IPS-15b (cell line): ENCODE results near the gene BARHL2.

ENCODE experiments used
- H3K27me3 ChIP-seq: one replicate; pipeline ENCODE4 v1.6.1; 2013; ENCODE audit warnings: low read length; ENCODE audit not compliant: control insufficient read depth, insufficient read depth
- H3K36me3 ChIP-seq: one replicate; pipeline ENCODE4 v1.6.1; 2013; ENCODE audit warnings: low read length; ENCODE audit not compliant: control insufficient read depth, insufficient read depth
- H3K4me1 ChIP-seq: one replicate; pipeline ENCODE4 v1.6.1; 2013; ENCODE audit warnings: mild to moderate bottlenecking, low read length; ENCODE audit not compliant: control insufficient read depth, insufficient read depth
- H3K4me3 ChIP-seq: one replicate; pipeline ENCODE4 v1.5.1; 2013; ENCODE audit warnings: low read depth, low read length
- H3K9ac ChIP-seq: one replicate; pipeline ENCODE4 v1.6.1; 2013; ENCODE audit warnings: low read depth, mild to moderate bottlenecking, low read length
- H3K9me3 ChIP-seq: one replicate; pipeline ENCODE4 v1.6.1; 2013; ENCODE audit warnings: mild to moderate bottlenecking, low read length; ENCODE audit not compliant: control insufficient read depth, insufficient read depth

BARHL2 gene

DNA sequence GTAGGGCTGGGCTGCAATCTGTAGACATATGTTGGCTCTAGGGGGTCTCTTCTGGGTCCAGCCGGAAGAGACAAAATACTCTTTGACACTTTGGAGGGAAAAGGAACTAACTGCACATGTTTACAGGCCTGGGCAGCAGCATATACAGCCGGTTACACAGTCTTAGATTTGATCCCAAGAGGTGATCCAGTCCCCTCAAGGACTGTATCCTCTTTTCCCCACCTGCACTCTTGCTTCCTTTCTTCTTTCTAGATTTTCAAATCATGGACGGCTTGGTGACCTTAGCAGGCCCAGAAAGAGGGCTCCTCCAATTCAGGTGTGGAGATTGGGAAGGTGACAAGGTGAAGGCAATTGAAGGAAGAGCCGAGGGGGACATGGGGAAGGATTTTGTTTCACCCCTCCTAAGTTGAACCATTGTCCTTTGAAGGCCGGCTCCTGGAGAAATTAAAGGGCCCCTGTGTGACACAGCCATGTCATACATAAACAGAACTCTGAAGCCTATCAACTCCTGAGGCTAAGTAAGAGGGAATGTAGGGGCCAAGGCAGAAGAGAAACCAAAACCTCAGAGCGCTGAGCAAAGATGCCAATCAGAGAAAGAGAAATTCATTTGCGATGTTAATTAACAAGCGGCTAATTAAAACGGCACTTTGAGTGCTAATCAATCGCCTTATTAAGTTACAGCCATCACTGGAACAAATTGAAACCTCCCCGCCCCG is 5.9 kb upstream of the BARHL2 start:
- peak overlapping the region; percentile 56 for H3K4me3 ChIP-seq
- H3K9ac ChIP-seq, result no peak overlapping the region
- H3K9me3 ChIP-seq, result no peaks in the 10 kb centered on the region
- peaks cover 35% of the 10 kb centered on the region for H3K4me1 ChIP-seq
- peaks cover 100% of the 10 kb centered on the region for H3K27me3 ChIP-seq
- no peaks in the 10 kb centered on the region for H3K36me3 ChIP-seq

DNA sequence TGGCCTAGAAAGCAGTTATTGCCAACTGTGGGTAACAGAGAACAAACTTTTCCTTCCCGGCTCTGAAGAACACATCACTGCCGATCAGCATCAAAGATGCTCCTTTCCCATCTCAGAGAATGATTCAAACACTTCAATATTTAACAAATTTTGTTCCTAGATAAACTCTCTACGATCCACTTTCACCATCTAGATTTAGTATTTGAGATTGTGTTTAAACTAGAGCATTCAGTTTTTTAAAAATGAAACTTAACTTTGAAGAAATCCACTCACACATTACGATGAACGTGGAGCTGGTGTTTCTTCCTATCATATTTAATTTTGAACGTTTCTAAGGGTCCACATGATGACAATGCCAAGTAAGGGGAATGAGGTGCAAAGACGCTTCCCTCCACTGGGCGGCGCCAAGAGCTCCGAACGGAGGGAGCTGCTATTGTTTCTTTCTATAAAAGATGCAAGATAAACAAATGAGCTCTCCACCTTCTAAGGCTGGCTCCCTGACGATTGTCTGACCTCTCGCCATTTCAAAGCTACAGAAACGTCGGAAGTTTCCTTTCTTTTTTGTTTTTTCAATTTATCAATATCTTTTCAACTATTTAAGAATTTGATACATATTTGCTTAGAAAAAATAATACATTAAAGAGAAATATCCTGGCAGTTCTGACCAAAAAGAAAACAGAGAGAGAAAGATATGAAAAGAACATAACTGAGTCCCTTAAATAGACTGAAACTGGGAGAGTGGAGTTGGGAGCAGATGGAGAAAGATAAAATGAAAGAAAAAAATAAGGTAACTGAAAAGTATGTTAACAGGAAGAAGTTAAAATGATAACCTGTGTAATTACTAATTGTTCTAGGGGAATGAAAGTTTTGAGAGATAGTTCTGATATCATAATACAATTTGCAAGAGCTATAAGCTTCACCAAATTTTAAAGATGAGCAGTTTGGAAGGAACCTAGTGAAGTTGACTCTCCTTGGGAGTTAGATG is 4.4 kb upstream of the BARHL2 start:
- Histone ChIP-seq H3K36me3 (no peaks in the 10 kb centered on the region), H3K9me3 (no peaks in the 10 kb centered on the region), H3K9ac (no peak overlapping the region), H3K4me1 (peaks cover 24% of the 10 kb centered on the region), H3K4me3 (no peak overlapping the region), H3K27me3 (peaks cover 97% of the 10 kb centered on the region)

DNA sequence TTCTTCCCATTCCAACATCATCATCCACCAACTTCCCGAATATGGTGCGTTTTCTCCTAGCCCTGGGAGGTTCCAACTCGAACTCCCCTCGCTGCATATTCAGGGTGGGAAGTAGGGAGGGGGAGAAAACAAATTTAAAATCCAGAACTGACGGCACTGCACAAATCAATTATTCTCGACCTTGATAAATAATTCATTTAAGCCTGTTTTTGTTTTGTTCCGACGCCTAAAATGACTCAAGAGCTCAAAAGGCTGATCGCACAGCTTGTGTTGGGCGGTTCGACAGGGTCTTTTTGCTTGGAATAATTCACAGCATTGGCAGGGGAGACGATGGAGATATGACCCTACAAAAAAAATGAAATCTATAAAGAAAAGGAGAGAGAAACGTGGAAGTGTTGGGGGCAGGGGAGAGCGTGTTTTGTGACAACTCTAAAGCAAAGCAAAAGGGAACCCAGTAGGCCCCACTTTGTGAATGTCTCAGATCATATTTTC is 3.1 kb upstream of the BARHL2 start:
- Histone ChIP-seq H3K9ac (no peak overlapping the region), H3K4me1 (peaks cover 17% of the 10 kb centered on the region), H3K9me3 (no peaks in the 10 kb centered on the region), H3K4me3 (peak overlapping the region; percentile 61), H3K36me3 (no peaks in the 10 kb centered on the region), H3K27me3 (peaks cover 97% of the 10 kb centered on the region)

DNA sequence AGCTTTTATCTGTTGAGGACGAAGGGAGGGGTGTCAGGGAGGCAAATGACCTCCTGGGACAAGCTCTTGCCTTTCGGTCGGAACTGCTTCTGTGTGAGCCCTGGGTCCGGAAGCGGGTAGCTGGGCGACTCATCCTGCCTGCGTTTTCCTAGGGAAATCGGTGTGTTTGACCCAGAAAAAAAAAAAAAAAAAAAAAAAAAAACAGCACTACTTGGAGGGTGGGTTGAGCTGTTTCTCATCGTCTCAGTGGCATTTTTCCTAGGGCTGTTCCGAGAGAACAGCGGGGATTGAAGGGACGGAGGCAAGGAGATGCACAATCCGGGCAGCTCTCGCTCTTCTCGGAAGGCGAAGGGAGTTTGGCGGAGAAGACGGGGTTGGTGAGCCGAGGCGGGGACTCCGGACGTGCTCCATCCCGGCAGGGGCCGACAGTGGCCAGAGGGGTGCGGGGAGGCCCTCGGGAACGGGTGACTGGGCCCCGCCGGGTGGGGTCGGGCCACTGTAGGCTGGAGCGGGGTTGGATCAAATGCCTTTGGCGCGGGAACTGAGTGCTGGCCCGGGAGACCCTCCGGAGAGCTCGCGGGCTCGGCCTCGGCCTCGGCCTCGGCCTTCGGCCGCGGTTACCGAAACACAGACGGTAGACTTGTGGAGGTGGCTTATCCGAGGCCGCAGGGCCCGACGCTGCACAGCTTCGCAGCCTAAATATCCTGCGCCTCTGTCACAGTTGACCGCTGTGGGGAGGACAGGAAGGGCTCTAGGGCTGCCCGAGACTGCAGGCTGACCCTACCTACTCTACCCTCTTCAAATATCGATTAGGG is 2.4 kb upstream of the BARHL2 start:
- Histone ChIP-seq H3K4me1 (peaks cover 17% of the 10 kb centered on the region), H3K4me3 (peak overlapping the region; percentile 61), H3K9ac (no peak overlapping the region), H3K36me3 (no peaks in the 10 kb centered on the region), H3K9me3 (no peaks in the 10 kb centered on the region), H3K27me3 (peaks cover 97% of the 10 kb centered on the region)

DNA sequence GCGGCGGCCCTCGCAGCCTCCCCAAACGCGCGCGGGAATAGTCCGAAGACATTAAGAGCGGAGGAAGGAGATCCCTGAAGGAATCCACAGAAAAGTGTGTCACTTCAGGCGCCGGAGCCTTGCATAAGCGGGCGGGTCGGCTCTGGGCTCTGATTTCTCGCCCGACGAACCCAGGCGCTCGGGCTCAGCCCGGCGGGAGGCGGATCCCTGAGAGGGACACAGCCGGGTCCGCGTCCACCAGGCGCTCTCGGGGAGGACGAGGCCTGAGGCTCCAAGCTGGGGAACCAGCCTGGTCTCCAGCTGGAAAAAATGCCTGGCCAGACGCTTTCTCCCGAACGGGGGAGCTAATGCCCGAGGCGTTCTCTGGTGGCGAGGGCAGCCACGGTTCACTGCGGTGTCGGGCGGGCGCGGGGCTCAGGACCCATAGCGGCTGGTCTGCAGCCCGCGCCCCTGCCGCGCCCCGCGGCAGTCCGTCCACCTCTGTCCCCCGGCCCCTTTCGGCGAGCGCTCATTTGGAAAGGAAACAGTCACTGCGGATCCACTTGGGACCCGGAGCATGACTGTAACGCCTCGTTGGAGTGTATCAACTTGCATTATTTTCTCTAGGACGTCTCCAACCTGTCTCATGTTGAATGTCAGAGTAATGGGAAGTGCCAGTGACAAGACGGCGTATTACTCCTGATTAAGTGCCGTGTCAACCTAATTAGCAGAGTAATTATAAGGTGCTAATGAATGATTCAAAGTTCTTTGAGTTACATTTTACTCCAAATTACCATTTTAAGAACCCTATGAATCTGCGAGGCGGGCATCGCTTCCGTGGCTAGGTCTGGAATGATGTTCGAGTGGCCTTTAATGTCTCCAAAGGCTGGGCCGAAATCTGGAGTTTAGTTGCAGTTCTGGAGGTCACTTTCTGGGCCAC is 1.6 kb upstream of the BARHL2 start:
- Histone ChIP-seq H3K9ac (no peak overlapping the region), H3K27me3 (peaks cover 97% of the 10 kb centered on the region), H3K4me3 (peak overlapping the region; percentile 61), H3K4me1 (peaks cover 12% of the 10 kb centered on the region), H3K9me3 (no peaks in the 10 kb centered on the region), H3K36me3 (no peaks in the 10 kb centered on the region)

DNA sequence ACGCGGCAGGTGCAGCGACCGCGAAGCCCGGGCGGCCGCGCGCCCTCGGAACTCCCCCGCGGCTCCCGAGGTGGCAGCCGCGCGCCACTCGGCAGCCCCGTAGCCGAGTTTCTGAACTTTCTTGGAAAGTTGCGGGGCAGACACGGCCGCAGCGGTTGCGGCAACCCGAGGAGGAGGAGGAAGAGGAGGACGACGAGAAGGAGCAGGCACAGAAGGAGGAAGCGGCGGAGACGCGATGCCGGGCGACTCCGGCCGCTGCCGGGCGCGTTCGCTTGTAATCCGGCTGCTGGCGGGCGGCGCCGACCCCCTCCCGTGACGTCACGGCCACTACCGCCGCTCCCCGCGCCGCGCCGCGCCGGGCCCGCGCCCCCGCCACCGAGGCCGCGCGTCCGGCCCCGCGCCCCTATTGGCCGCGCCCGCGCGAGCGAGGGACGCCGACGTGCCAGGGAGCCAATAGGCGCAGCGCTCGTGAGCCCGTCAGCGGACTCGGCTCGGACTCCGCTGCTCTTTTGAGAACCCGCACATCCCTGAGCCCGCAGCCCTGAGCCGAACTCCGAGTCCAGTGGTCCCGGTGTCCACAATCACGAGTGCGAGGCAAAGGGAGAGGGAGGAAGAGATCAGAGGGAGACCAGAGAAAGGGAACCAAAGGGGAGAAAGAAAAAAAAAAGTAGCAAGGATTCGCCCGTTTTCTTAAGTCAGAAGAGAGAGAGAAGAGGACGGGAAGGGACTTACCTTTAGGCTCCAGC is 736 bp upstream of the BARHL2 start:
- Histone ChIP-seq H3K4me3 (peak overlapping the region; percentile 61), H3K4me1 (peaks cover 12% of the 10 kb centered on the region), H3K27me3 (peaks cover 97% of the 10 kb centered on the region), H3K9me3 (no peaks in the 10 kb centered on the region), H3K9ac (no peak overlapping the region), H3K36me3 (no peaks in the 10 kb centered on the region)

DNA sequence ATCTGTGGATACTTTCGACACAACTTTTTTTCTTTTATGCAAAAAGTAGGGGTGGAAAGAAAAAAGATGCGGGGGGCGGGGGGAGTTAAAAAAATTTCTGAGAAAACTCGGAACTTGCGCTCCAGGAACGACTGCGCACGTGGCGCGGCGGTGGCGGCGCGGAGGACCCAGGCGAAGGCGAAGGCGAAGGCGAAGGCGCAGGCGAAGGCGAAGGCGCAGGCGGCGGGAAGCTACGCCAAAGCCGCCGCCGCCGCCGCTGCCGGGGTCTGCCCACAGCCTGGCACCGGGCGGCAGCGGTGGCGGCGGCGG is 208 bp upstream of the BARHL2 start:
- H3K27me3 ChIP-seq, result peaks cover 97% of the 10 kb centered on the region
- H3K9ac ChIP-seq, result no peak overlapping the region

DNA sequence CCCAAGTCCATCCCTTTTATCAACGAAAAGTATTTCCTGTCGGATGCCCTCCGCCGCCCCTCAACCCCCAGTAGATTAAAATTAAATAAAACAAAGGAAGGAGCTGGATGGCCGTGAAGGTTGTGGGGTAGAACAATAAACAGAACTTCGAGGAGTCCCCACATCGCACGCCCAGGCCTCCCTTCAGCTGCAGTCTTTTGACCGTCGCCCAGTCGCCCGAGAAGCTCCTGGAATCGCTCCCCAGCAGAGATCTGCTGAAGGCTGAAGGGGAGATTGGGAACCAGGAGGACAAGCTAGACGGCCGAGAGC is 905 bp downstream of the BARHL2 start:
- Histone ChIP-seq H3K9ac (no peak overlapping the region), H3K4me3 (peak overlapping the region; percentile 36), H3K9me3 (no peaks in the 10 kb centered on the region), H3K27me3 (peaks cover 97% of the 10 kb centered on the region), H3K36me3 (no peaks in the 10 kb centered on the region), H3K4me1 (peaks cover 13% of the 10 kb centered on the region)

More for the DNA sequence above, 208 bp upstream of the BARHL2 start:
- H3K36me3 ChIP-seq, result no peaks in the 10 kb centered on the region
- H3K9me3 ChIP-seq, result no peaks in the 10 kb centered on the region
- no peak overlapping the region for H3K4me3 ChIP-seq
- H3K4me1 ChIP-seq, result peaks cover 12% of the 10 kb centered on the region

DNA sequence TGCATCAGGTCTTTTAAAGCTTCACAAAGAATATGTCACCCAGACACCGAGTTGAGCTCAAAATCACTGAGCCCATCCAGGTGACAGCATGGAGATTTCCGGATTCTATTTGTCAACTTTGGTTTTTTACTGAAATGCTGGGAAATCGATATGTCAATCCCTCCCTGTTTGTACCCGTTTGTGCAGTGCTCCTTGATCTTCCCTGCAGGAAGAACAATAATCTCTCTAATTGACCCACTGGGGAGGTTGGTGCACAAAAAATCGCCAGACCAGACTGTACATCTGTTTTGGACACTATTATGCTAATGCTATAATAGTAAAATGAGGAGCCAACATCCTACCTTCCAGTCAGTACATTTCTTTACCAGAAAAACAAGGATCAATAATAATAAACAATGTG is 1.8 kb downstream of the BARHL2 start:
- Histone ChIP-seq H3K9ac (no peak overlapping the region), H3K27me3 (peaks cover 97% of the 10 kb centered on the region), H3K36me3 (no peaks in the 10 kb centered on the region), H3K9me3 (no peaks in the 10 kb centered on the region), H3K4me3 (no peak overlapping the region), H3K4me1 (peaks cover 13% of the 10 kb centered on the region)

DNA sequence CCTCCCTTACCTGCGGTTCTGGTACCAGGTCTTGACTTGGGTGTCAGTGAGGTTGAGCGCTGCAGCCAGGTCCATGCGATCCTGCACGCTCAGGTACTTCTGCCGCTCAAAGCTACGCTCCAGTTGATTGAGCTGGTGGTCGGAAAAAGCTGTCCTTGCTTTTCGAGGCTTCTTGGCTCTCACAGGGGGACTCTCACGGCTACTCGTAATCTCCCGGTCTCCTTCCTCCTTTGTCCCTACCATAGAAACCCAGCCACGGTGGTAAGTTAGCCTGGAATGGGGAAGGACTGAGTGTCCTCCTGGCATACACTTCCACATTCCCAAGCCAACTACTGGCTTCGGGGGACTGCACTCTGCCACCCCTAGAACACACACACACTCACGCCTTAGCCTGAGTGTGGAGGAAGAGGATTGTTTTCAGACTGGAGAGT is 2.6 kb downstream of the BARHL2 start:
- Histone ChIP-seq H3K9me3 (no peaks in the 10 kb centered on the region), H3K36me3 (no peaks in the 10 kb centered on the region), H3K4me3 (peak overlapping the region; percentile 27), H3K27me3 (peaks cover 97% of the 10 kb centered on the region), H3K9ac (no peak overlapping the region), H3K4me1 (peaks cover 10% of the 10 kb centered on the region)
